Osteocyte (in vitro differentiated cells): Measurements from ENCODE around the gene WDFY3. TPM values are rescaled to one million over a fixed set of nuclear protein-coding genes. Genes with fewer than 3 reads are reported as not detected.

Experiments used
- DNase-seq: peaks from one replicate; pipeline ENCODE4 v3.0.0; 2021; ENCODE audit warnings: mixed read lengths; ENCODE audit not compliant: unreplicated experiment; ENCODE audit errors: extremely low spot score
- H3K27ac Mint-ChIP-seq: one replicate; pipeline ENCODE4 v1.8.0; 2021; ENCODE audit warnings: mild to moderate bottlenecking, mixed read lengths; ENCODE audit not compliant: unreplicated experiment
- H3K27me3 Mint-ChIP-seq: one replicate; pipeline ENCODE4 v1.8.0; 2021; ENCODE audit warnings: mixed read lengths; ENCODE audit not compliant: unreplicated experiment
- H3K36me3 Mint-ChIP-seq: one replicate; pipeline ENCODE4 v1.8.0; 2021; ENCODE audit warnings: mixed read lengths; ENCODE audit not compliant: unreplicated experiment
- H3K4me1 Mint-ChIP-seq: one replicate; pipeline ENCODE4 v1.8.0; 2021; ENCODE audit warnings: mixed read lengths; ENCODE audit not compliant: unreplicated experiment
- H3K4me3 Mint-ChIP-seq: one replicate; pipeline ENCODE4 v1.8.0; 2021; ENCODE audit warnings: mild to moderate bottlenecking, moderate library complexity, mixed read lengths; ENCODE audit not compliant: unreplicated experiment
- H3K9me3 Mint-ChIP-seq: one replicate; pipeline ENCODE4 v1.8.0; 2021; ENCODE audit warnings: mixed read lengths; ENCODE audit not compliant: unreplicated experiment
- total RNA-seq: library from RNA; stranded (reverse); gene quantifications from 2 replicates; pipeline ENCODE4 v1.2.1, GENCODE V29; 2021
- TF ChIP-seq, protein P1 (sequence below): fragments of 200-600 bp; sonication (generic); IDR thresholded peaks from 2 replicates; pipeline ENCODE4 v1.5.0; 2021; ENCODE audit warnings: antibody characterized with exemption, mild to moderate bottlenecking, moderate library complexity

The WDFY3 gene
- total RNA-seq, 1 donor from 2014 or later: 91.4 TPM

GRCh38 chr4:84948056-84948455 is 18.4 kb downstream of the WDFY3 start:
- TF ChIP-seq, protein P1, sequence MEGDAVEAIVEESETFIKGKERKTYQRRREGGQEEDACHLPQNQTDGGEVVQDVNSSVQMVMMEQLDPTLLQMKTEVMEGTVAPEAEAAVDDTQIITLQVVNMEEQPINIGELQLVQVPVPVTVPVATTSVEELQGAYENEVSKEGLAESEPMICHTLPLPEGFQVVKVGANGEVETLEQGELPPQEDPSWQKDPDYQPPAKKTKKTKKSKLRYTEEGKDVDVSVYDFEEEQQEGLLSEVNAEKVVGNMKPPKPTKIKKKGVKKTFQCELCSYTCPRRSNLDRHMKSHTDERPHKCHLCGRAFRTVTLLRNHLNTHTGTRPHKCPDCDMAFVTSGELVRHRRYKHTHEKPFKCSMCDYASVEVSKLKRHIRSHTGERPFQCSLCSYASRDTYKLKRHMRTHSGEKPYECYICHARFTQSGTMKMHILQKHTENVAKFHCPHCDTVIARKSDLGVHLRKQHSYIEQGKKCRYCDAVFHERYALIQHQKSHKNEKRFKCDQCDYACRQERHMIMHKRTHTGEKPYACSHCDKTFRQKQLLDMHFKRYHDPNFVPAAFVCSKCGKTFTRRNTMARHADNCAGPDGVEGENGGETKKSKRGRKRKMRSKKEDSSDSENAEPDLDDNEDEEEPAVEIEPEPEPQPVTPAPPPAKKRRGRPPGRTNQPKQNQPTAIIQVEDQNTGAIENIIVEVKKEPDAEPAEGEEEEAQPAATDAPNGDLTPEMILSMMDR: no peak
- H3K27me3 Mint-ChIP-seq: no peaks in the 10 kb centered on the region
- H3K9me3 Mint-ChIP-seq: peaks cover under 1% of the 10 kb centered on the region
- H3K36me3 Mint-ChIP-seq: peaks cover 5% of the 10 kb centered on the region
- H3K27ac Mint-ChIP-seq: no peak overlapping the region
- H3K4me3 Mint-ChIP-seq: no peak overlapping the region
- no peak for DNase-seq
- peaks cover 30% of the 10 kb centered on the region for H3K4me1 Mint-ChIP-seq

- no peak for DNase-seq
- Mint-ChIP-seq H3K4me3 (no peak overlapping the region), H3K27me3 (no peaks in the 10 kb centered on the region), H3K9me3 (peaks cover 14% of the 10 kb centered on the region), H3K4me1 (peaks cover 15% of the 10 kb centered on the region), H3K27ac (no peak overlapping the region), H3K36me3 (peaks cover 25% of the 10 kb centered on the region)
- TF ChIP-seq, protein P1: no peak
Observed at GRCh38 chr4:84944947-84945346, 21.5 kb downstream of the WDFY3 start.

DNA sequence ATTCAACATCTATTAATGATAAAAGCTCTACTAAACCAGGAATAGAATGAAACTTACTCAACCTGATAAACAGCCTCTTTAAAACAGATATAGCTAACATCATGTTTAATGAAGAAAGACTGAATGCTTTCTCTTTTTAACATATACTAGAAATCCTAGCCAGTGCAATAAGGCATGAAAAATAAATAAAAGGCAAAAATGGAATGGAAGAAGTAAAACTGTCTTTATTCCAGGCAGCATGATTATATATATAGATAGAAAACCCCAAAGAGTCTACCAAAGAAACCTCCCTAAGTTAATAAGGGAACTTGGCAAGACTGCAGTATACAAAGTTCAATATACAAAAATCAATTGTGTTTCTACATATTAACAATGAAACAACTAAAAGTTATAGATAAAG is 25.5 kb downstream of the WDFY3 start:
- Mint-ChIP-seq H3K27ac (no peak overlapping the region), H3K4me3 (no peak overlapping the region), H3K4me1 (peaks cover 39% of the 10 kb centered on the region), H3K9me3 (peaks cover 14% of the 10 kb centered on the region), H3K36me3 (peaks cover 25% of the 10 kb centered on the region), H3K27me3 (no peaks in the 10 kb centered on the region)
- no peak for DNase-seq
- TF ChIP-seq, protein P1: no peak

DNA sequence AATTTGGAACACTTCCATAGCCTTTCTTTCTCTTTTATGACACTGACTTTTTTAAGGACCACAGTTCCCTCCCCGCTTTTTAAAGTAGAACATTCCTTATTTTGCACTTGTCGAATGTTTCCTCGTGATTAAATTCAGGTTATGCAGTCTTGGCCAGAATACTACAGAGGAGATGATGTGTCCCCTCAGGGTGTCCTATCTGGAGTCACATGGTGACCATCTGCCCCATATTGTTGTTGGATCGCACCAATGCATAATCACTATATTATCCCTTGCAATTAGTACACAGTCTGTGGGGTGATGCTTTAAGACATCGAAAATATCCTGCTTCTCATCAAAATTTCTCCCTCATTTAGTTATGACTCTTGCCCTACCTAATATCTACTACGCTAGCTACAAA is 27.4 kb downstream of the WDFY3 start:
- Mint-ChIP-seq H3K27ac (peak overlapping the region; percentile 76), H3K4me1 (peaks cover 38% of the 10 kb centered on the region), H3K4me3 (no peak overlapping the region), H3K36me3 (peaks cover 25% of the 10 kb centered on the region), H3K27me3 (no peaks in the 10 kb centered on the region), H3K9me3 (peaks cover 14% of the 10 kb centered on the region)
- DNase-seq: no peak
- TF ChIP-seq, protein P1: no peak

- H3K27me3 Mint-ChIP-seq: no peaks in the 10 kb centered on the region
- H3K4me1 Mint-ChIP-seq: peaks cover 38% of the 10 kb centered on the region
- no peak for DNase-seq
- H3K4me3 Mint-ChIP-seq: no peak overlapping the region
- peak overlapping the region; percentile 76 for H3K27ac Mint-ChIP-seq
- peaks cover 21% of the 10 kb centered on the region for H3K36me3 Mint-ChIP-seq
- TF ChIP-seq, protein P1: no peak
- H3K9me3 Mint-ChIP-seq: peaks cover 19% of the 10 kb centered on the region
Observed at GRCh38 chr4:84938316-84938715, 28.2 kb downstream of the WDFY3 start.
